ENCODE measurements around the gene BIN1. TPM values are rescaled to one million over a fixed set of nuclear protein-coding genes. Genes with fewer than 3 reads are reported as not detected.

Gene BIN1
- total RNA-seq, 1 donor from 2014 or later, result 71.6 TPM

GRCh38 chr2:127102521-127103242 lies 4.3 kb downstream of the BIN1 start:
- peak in 1 of 2 donors; percentile 54 for DNase-seq (ENCODE audit: low spot score in 2 of 2)
- intact Hi-C loops (cut with DNase I), result no loop called here
- Histone ChIP-seq H3K27me3 (no peaks in the 10 kb centered on the region), H3K36me3 (no peaks in the 10 kb centered on the region), H3K9me3 (no peaks in the 10 kb centered on the region), H3K27ac (no peak overlapping the region), H3K4me1 (no peaks in the 10 kb centered on the region), H3K4me3 (no peak overlapping the region)
- TF ChIP-seq, protein P1, sequence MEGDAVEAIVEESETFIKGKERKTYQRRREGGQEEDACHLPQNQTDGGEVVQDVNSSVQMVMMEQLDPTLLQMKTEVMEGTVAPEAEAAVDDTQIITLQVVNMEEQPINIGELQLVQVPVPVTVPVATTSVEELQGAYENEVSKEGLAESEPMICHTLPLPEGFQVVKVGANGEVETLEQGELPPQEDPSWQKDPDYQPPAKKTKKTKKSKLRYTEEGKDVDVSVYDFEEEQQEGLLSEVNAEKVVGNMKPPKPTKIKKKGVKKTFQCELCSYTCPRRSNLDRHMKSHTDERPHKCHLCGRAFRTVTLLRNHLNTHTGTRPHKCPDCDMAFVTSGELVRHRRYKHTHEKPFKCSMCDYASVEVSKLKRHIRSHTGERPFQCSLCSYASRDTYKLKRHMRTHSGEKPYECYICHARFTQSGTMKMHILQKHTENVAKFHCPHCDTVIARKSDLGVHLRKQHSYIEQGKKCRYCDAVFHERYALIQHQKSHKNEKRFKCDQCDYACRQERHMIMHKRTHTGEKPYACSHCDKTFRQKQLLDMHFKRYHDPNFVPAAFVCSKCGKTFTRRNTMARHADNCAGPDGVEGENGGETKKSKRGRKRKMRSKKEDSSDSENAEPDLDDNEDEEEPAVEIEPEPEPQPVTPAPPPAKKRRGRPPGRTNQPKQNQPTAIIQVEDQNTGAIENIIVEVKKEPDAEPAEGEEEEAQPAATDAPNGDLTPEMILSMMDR (IDR thresholded peaks at IDR 0.05), result no peak

GRCh38 chr2:127101756-127102477 lies 5.0 kb downstream of the BIN1 start:
- H3K9me3 ChIP-seq, result no peaks in the 10 kb centered on the region
- intact Hi-C loops (cut with DNase I), result no loop called here
- H3K4me1 ChIP-seq, result peaks cover 0 to 1% of the 10 kb centered on the region in 2 donors
- no peaks in the 10 kb centered on the region for H3K36me3 ChIP-seq
- TF ChIP-seq, protein P1 (IDR thresholded peaks at IDR 0.05), result no peak
- DNase-seq (ENCODE audit: low spot score in 2 of 2), result peak in 1 of 2 donors; percentile 25
- no peak overlapping the region for H3K4me3 ChIP-seq
- H3K27me3 ChIP-seq, result no peaks in the 10 kb centered on the region
- no peak overlapping the region for H3K27ac ChIP-seq

- Histone ChIP-seq H3K4me3 (no peak overlapping the region), H3K27me3 (no peaks in the 10 kb centered on the region), H3K36me3 (no peaks in the 10 kb centered on the region), H3K27ac (no peak overlapping the region), H3K9me3 (no peaks in the 10 kb centered on the region), H3K4me1 (peaks cover 0 to 8% of the 10 kb centered on the region in 2 donors)
- TF ChIP-seq, protein P1 (IDR thresholded peaks at IDR 0.05), result no peak
- no peak for DNase-seq (ENCODE audit: low spot score in 2 of 2)
- intact Hi-C loops (cut with DNase I), result no loop called here
Observed at GRCh38 chr2:127101048-127101611, 5.8 kb downstream of the BIN1 start.

- Histone ChIP-seq H3K27me3 (no peaks in the 10 kb centered on the region), H3K4me3 (no peak overlapping the region), H3K9me3 (no peaks in the 10 kb centered on the region), H3K36me3 (no peaks in the 10 kb centered on the region), H3K4me1 (peaks cover 0 to 8% of the 10 kb centered on the region in 2 donors), H3K27ac (no peak overlapping the region)
- no peak for DNase-seq (ENCODE audit: low spot score in 2 of 2)
- TF ChIP-seq, protein P1 (IDR thresholded peaks at IDR 0.05), result no peak
- intact Hi-C loops (cut with DNase I), result no loop called here
Observed at GRCh38 chr2:127100251-127101047, 6.5 kb downstream of the BIN1 start.

GRCh38 chr2:127098711-127099110 lies 8.2 kb downstream of the BIN1 start:
- TF ChIP-seq, protein P1 (IDR thresholded peaks at IDR 0.05), result no peak
- intact Hi-C loops (cut with DNase I), result no loop called here
- no peak overlapping the region for H3K27ac ChIP-seq
- no peaks in the 10 kb centered on the region for H3K36me3 ChIP-seq
- no peaks in the 10 kb centered on the region for H3K9me3 ChIP-seq
- H3K4me1 ChIP-seq, result peaks cover 0 to 20% of the 10 kb centered on the region in 2 donors
- H3K27me3 ChIP-seq, result no peaks in the 10 kb centered on the region
- no peak for DNase-seq (ENCODE audit: low spot score in 2 of 2)
- H3K4me3 ChIP-seq, result no peak overlapping the region

All from ascending aorta (tissue), 2 donors.